HCT116 (cell line): ENCODE results near the gene LMO7.

Source experiments
- CBX3 ChIP-seq: IDR thresholded peaks from 2 replicates; pipeline ENCODE4 v1.6.1; 2012; ENCODE audit warnings: low read depth
- EGR1 ChIP-seq: IDR thresholded peaks from 2 replicates; pipeline ENCODE4 v1.6.1; 2012; ENCODE audit warnings: low read depth
- EZH2 ChIP-seq: fragments of 200-600 bp; sonication (generic); IDR thresholded peaks from 2 replicates; pipeline ENCODE4 v1.6.1; 2017; ENCODE audit warnings: antibody characterized with exemption, mixed run types
- JUND ChIP-seq: IDR thresholded peaks from 2 replicates; pipeline ENCODE4 v1.6.1; 2012
- POLR2A ChIP-seq: IDR thresholded peaks from 2 replicates; pipeline ENCODE4 v1.7.0; 2011; ENCODE audit warnings: borderline replicate concordance; ENCODE audit not compliant: insufficient read depth, insufficient read length; ENCODE audit errors: extremely low read depth
- TCF7L2 ChIP-seq: IDR thresholded peaks from 2 replicates; pipeline ENCODE4 v1.7.0; 2011; ENCODE audit warnings: borderline replicate concordance, inconsistent platforms; ENCODE audit not compliant: insufficient read depth, insufficient read length; ENCODE audit errors: extremely low read depth
- YY1 ChIP-seq: IDR thresholded peaks from 2 replicates; pipeline ENCODE4 v1.6.1; 2011; ENCODE audit warnings: low read length, low read depth, moderate library complexity, mild to moderate bottlenecking; ENCODE audit not compliant: insufficient replicate concordance; ENCODE audit errors: extremely low read depth
- TF ChIP-seq, protein P1 (sequence below), 3 experiments: fragments of 200-600 bp in 1 of 3; sonication (generic) in 1 of 3; IDR thresholded peaks in 2 of 3; conservative IDR thresholded peaks in 1 of 3; 2 replicates each; pipeline ENCODE4 v1.5.1; 2012 to 2017; ENCODE audit warnings: low read depth in 2 of 3, low read length in 2 of 3, antibody characterized with exemption in 1 of 3, borderline replicate concordance in 1 of 3, control low read depth in 1 of 3, mild to moderate bottlenecking in 1 of 3, mixed read lengths in 1 of 3, mixed run types in 1 of 3, moderate library complexity in 1 of 3; ENCODE audit not compliant: insufficient read depth in 1 of 3
- TF ChIP-seq, protein P2 (sequence below): IDR thresholded peaks from 2 replicates; pipeline ENCODE4 v1.6.1; 2012; ENCODE audit warnings: low read depth
- TF ChIP-seq, protein P3 (sequence below): IDR thresholded peaks from 2 replicates; pipeline ENCODE4 v1.6.1; 2012

DNA sequence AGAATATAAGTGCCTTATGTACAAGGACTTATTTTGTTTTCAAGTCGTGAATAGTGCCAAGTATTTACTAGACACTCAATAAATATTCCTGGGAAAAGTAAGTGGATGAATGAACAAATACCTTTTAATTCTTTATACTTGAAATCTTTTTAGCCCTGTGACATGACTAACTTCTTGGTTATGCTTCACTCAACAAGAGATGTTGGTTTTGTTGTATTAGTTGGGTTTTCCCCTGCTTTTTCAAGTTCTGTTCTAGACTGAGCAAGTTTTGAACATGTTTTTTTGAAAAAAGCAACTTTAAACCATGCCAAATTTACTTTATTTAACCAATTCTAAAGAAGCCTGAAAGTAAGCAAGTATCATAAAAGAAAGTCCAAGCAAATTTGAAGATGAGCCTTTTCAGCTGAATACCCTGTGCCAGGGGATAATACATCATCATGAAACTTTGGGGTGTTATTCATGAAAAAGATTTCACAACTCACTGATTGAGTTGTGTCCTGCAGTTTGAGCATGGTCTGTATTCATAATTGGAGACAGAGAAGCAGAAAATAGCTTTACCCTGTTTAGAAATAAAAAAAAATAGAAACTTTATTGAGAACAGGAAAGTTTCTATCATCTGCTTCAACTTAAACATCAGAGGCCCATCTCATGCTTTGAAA lies 11.1 kb downstream of the LMO7 start:
- TF ChIP-seq, protein P1, sequence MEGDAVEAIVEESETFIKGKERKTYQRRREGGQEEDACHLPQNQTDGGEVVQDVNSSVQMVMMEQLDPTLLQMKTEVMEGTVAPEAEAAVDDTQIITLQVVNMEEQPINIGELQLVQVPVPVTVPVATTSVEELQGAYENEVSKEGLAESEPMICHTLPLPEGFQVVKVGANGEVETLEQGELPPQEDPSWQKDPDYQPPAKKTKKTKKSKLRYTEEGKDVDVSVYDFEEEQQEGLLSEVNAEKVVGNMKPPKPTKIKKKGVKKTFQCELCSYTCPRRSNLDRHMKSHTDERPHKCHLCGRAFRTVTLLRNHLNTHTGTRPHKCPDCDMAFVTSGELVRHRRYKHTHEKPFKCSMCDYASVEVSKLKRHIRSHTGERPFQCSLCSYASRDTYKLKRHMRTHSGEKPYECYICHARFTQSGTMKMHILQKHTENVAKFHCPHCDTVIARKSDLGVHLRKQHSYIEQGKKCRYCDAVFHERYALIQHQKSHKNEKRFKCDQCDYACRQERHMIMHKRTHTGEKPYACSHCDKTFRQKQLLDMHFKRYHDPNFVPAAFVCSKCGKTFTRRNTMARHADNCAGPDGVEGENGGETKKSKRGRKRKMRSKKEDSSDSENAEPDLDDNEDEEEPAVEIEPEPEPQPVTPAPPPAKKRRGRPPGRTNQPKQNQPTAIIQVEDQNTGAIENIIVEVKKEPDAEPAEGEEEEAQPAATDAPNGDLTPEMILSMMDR (IDR thresholded peaks at IDR 0.05 in 2 of 3, conservative IDR thresholded peaks at IDR 0.05 in 1 of 3; ENCODE audit: borderline replicate concordance in 1 of 3, insufficient read depth in 1 of 3, low read depth in 2 of 3, low read length in 2 of 3): no peak
- TF ChIP-seq POLR2A: no peak
- no peak for TF ChIP-seq EZH2
- no peak for TF ChIP-seq EGR1
- TF ChIP-seq JUND: no peak
- no peak for TF ChIP-seq YY1
- TF ChIP-seq TCF7L2: no peak
- no peak for TF ChIP-seq CBX3
- TF ChIP-seq, protein P2, sequence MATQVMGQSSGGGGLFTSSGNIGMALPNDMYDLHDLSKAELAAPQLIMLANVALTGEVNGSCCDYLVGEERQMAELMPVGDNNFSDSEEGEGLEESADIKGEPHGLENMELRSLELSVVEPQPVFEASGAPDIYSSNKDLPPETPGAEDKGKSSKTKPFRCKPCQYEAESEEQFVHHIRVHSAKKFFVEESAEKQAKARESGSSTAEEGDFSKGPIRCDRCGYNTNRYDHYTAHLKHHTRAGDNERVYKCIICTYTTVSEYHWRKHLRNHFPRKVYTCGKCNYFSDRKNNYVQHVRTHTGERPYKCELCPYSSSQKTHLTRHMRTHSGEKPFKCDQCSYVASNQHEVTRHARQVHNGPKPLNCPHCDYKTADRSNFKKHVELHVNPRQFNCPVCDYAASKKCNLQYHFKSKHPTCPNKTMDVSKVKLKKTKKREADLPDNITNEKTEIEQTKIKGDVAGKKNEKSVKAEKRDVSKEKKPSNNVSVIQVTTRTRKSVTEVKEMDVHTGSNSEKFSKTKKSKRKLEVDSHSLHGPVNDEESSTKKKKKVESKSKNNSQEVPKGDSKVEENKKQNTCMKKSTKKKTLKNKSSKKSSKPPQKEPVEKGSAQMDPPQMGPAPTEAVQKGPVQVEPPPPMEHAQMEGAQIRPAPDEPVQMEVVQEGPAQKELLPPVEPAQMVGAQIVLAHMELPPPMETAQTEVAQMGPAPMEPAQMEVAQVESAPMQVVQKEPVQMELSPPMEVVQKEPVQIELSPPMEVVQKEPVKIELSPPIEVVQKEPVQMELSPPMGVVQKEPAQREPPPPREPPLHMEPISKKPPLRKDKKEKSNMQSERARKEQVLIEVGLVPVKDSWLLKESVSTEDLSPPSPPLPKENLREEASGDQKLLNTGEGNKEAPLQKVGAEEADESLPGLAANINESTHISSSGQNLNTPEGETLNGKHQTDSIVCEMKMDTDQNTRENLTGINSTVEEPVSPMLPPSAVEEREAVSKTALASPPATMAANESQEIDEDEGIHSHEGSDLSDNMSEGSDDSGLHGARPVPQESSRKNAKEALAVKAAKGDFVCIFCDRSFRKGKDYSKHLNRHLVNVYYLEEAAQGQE: no peak
- TF ChIP-seq, protein P3, sequence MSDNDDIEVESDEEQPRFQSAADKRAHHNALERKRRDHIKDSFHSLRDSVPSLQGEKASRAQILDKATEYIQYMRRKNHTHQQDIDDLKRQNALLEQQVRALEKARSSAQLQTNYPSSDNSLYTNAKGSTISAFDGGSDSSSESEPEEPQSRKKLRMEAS: no peak
